ENCODE measurements around the gene SIN3A.

GRCh38 chr15:75356006-75356405 is 95.5 kb downstream of the SIN3A start:
- TF ChIP-seq POLR2A (IDR thresholded peaks at IDR 0.05; ENCODE audit: low read depth, low read length) (no peak), POLR2AphosphoS5 (IDR thresholded peaks at IDR 0.05; ENCODE audit: low read depth, low read length) (no peak)
